H1 (cell line): ENCODE measurements around the gene FOXN3. TPM values are rescaled to one million over a fixed set of nuclear protein-coding genes. Genes with fewer than 3 reads are reported as not detected.

Source experiments
- CHD7 ChIP-seq: fragments of 300-600 bp; sonication (generic); IDR thresholded peaks from 2 replicates; pipeline ENCODE4 v1.7.1; 2012; ENCODE audit warnings: low read length, moderate library complexity, mild to moderate bottlenecking, inconsistent platforms; ENCODE audit not compliant: insufficient replicate concordance
- polyA plus RNA-seq, 7 experiments: library from polyadenylated mRNA; depleted of rRNA in 3 of 7; stranded (reverse) in 5 of 7; unstranded in 2 of 7; fragments of >200 nt in 5 of 7; fragments of 200-250 nt in 2 of 7; gene quantifications; 1 replicate in 5 of 7; 2 replicates in 1 of 7; 4 replicates in 1 of 7; pipeline versions ENCODE4 v1.2.1 to v1.2.3, GENCODE V29; 2011 to 2013; ENCODE audit warnings: missing spikeins in 2 of 7, mixed read lengths in 2 of 7
- total RNA-seq: library from RNA; stranded (reverse); fragmentation: NEBNext Ultra II Directional; extraction: Animal tissue kit (Norgen Biotek cat#: 25700); gene quantifications from 2 replicates; pipeline ENCODE4 v1.2.1, GENCODE V29; 2021

FOXN3 gene
- total and polyA plus RNA-seq, 2 of the 8 experiments (the other 6 are each of a cell fraction or from before 2014, with no cell fraction given), result 52.6 to 178 TPM

- TF ChIP-seq CHD7, result peak; percentile 42
Measured at GRCh38 chr14:89351221-89351515, 65.9 kb downstream of the FOXN3 start (continued).
